ENCODE results near the gene BDH2. TPM values are rescaled to one million over a fixed set of nuclear protein-coding genes. Genes with fewer than 3 reads are reported as not detected.
A peak's percentile ranks its signal among the peaks of the same experiment; 100 is the strongest.

BDH2 gene
- total and polyA plus RNA-seq, 2 donors: 61.6 to 78.8 TPM

- peak overlapping the region; percentile 53 for H3K27ac ChIP-seq (ENCODE audit: low read depth)
- 7% methylated on average over 4 of the region's 4 CpGs for WGBS
- no peaks in the 10 kb centered on the region for H3K36me3 ChIP-seq (ENCODE audit: insufficient read depth)
- H3K4me3 ChIP-seq (ENCODE audit: low read depth, low read length): peak overlapping the region; percentile 33
- no peak for DNase-seq (ENCODE audit: extremely low spot score)
- no peaks in the 10 kb centered on the region for H3K4me1 ChIP-seq (ENCODE audit: insufficient read depth)
These were observed 736 bp downstream of the BDH2 start for GRCh38 chr4:103098756-103099440.

GRCh38 chr4:103098341-103098740, 1.3 kb downstream of the BDH2 start:
- Histone ChIP-seq H3K4me1 (ENCODE audit: insufficient read depth) (no peaks in the 10 kb centered on the region), H3K4me3 (ENCODE audit: low read depth, low read length) (peak overlapping the region; percentile 1), H3K36me3 (ENCODE audit: insufficient read depth) (no peaks in the 10 kb centered on the region), H3K27ac (ENCODE audit: low read depth) (no peak overlapping the region)
- WGBS: 41% methylated on average over 10 of the region's 10 CpGs
- no peak for DNase-seq (ENCODE audit: extremely low spot score)

GRCh38 chr4:103097112-103097511, 2.5 kb downstream of the BDH2 start:
- no peak overlapping the region for H3K4me3 ChIP-seq (ENCODE audit: low read depth, low read length)
- no peaks in the 10 kb centered on the region for H3K36me3 ChIP-seq (ENCODE audit: insufficient read depth)
- no peak for DNase-seq (ENCODE audit: extremely low spot score)
- no peaks in the 10 kb centered on the region for H3K4me1 ChIP-seq (ENCODE audit: insufficient read depth)
- H3K27ac ChIP-seq (ENCODE audit: low read depth): no peak overlapping the region
- 87% methylated on average over 2 of the region's 2 CpGs for WGBS

GRCh38 chr4:103095080-103095479, 4.6 kb downstream of the BDH2 start:
- 81% methylated on average over 3 of the region's 3 CpGs for WGBS
- Histone ChIP-seq H3K36me3 (ENCODE audit: insufficient read depth) (no peaks in the 10 kb centered on the region), H3K27ac (ENCODE audit: low read depth) (no peak overlapping the region), H3K4me3 (ENCODE audit: low read depth, low read length) (no peak overlapping the region), H3K4me1 (ENCODE audit: insufficient read depth) (no peaks in the 10 kb centered on the region)
- DNase-seq (ENCODE audit: extremely low spot score): no peak

GRCh38 chr4:103092245-103092644, 7.4 kb downstream of the BDH2 start:
- no peak overlapping the region for H3K4me3 ChIP-seq (ENCODE audit: low read depth, low read length)
- peaks cover 2% of the 10 kb centered on the region for H3K36me3 ChIP-seq (ENCODE audit: insufficient read depth)
- DNase-seq (ENCODE audit: extremely low spot score): no peak
- no peak overlapping the region for H3K27ac ChIP-seq (ENCODE audit: low read depth)
- H3K4me1 ChIP-seq (ENCODE audit: insufficient read depth): no peaks in the 10 kb centered on the region

- H3K4me1 ChIP-seq (ENCODE audit: insufficient read depth): no peaks in the 10 kb centered on the region
- WGBS: 61% methylated on average over 3 of the region's 3 CpGs
- peak; percentile 10 for DNase-seq (ENCODE audit: extremely low spot score)
- H3K27ac ChIP-seq (ENCODE audit: low read depth): no peak overlapping the region
- no peak overlapping the region for H3K4me3 ChIP-seq (ENCODE audit: low read depth, low read length)
- peaks cover 2% of the 10 kb centered on the region for H3K36me3 ChIP-seq (ENCODE audit: insufficient read depth)
These were observed 7.9 kb downstream of the BDH2 start for GRCh38 chr4:103091601-103092223.

- Histone ChIP-seq H3K4me3 (ENCODE audit: low read depth, low read length) (no peak overlapping the region), H3K27ac (ENCODE audit: low read depth) (no peak overlapping the region), H3K36me3 (ENCODE audit: insufficient read depth) (peaks cover 2% of the 10 kb centered on the region), H3K4me1 (ENCODE audit: insufficient read depth) (no peaks in the 10 kb centered on the region)
- 88% methylated on average over 2 of the region's 2 CpGs for WGBS
- DNase-seq (ENCODE audit: extremely low spot score): no peak
These were observed 10.2 kb downstream of the BDH2 start for GRCh38 chr4:103089481-103089880.

GRCh38 chr4:103086551-103086950, 13.1 kb downstream of the BDH2 start:
- no peak overlapping the region for H3K4me3 ChIP-seq (ENCODE audit: low read depth, low read length)
- no peak for DNase-seq (ENCODE audit: extremely low spot score)
- no peak overlapping the region for H3K27ac ChIP-seq (ENCODE audit: low read depth)
- H3K36me3 ChIP-seq (ENCODE audit: insufficient read depth): peaks cover 2% of the 10 kb centered on the region
- WGBS: 82% methylated on average over 1 of the region's 1 CpG
- H3K4me1 ChIP-seq (ENCODE audit: insufficient read depth): no peaks in the 10 kb centered on the region

- 92% methylated on average over 2 of the region's 2 CpGs for WGBS
- Histone ChIP-seq H3K4me1 (ENCODE audit: insufficient read depth) (no peaks in the 10 kb centered on the region), H3K27ac (ENCODE audit: low read depth) (no peak overlapping the region), H3K4me3 (ENCODE audit: low read depth, low read length) (no peak overlapping the region), H3K36me3 (ENCODE audit: insufficient read depth) (peaks cover 5% of the 10 kb centered on the region)
- DNase-seq (ENCODE audit: extremely low spot score): no peak
These were observed 14.0 kb downstream of the BDH2 start for GRCh38 chr4:103085555-103086196.

- Histone ChIP-seq H3K36me3 (ENCODE audit: insufficient read depth) (peaks cover 3% of the 10 kb centered on the region), H3K4me3 (ENCODE audit: low read depth, low read length) (no peak overlapping the region), H3K27ac (ENCODE audit: low read depth) (no peak overlapping the region), H3K4me1 (ENCODE audit: insufficient read depth) (no peaks in the 10 kb centered on the region)
- 97% methylated on average over 1 of the region's 1 CpG for WGBS
- no peak for DNase-seq (ENCODE audit: extremely low spot score)
These were observed 20.0 kb downstream of the BDH2 start for GRCh38 chr4:103079621-103080020.

GRCh38 chr4:103076747-103077347, 22.8 kb downstream of the BDH2 start, which contains the start of gene SLC9B2:
TSS of gene SLC9B2 (minus strand) at chr4:103076761. CDS start at chr4:103067550, 9,211 bp downstream.
- H3K27ac ChIP-seq (ENCODE audit: low read depth): peak within 1 kb of the TSS; percentile 88
- WGBS: 19% methylated on average over 21 of the region's 21 CpGs
- H3K4me1 ChIP-seq (ENCODE audit: insufficient read depth): peaks cover 1% of the 10 kb centered on the region
- peak within 1 kb of the TSS; percentile 85 for H3K4me3 ChIP-seq (ENCODE audit: low read depth, low read length)
- peaks cover 3% of the 10 kb centered on the region for H3K36me3 ChIP-seq (ENCODE audit: insufficient read depth)
- DNase-seq (ENCODE audit: extremely low spot score): no peak

GRCh38 chr4:103075894-103076746, 23.5 kb downstream of the BDH2 start:
- peak; percentile 6 for DNase-seq (ENCODE audit: extremely low spot score)
- H3K27ac ChIP-seq (ENCODE audit: low read depth): peak overlapping the region; percentile 88

GRCh38 chr4:103075435-103075893, 24.2 kb downstream of the BDH2 start:
- no peaks in the 10 kb centered on the region for H3K36me3 ChIP-seq (ENCODE audit: insufficient read depth)
- peak overlapping the region; percentile 85 for H3K4me3 ChIP-seq (ENCODE audit: low read depth, low read length)
- no peak overlapping the region for H3K27ac ChIP-seq (ENCODE audit: low read depth)
- DNase-seq (ENCODE audit: extremely low spot score): no peak
- H3K4me1 ChIP-seq (ENCODE audit: insufficient read depth): peaks cover 1% of the 10 kb centered on the region
- WGBS: 19% methylated on average over 4 of the region's 4 CpGs

More at GRCh38 chr4:103075894-103076746, 23.5 kb downstream of the BDH2 start:
- under 1% methylated on average over 82 of the region's 82 CpGs for WGBS
- Histone ChIP-seq H3K36me3 (ENCODE audit: insufficient read depth) (no peaks in the 10 kb centered on the region), H3K4me3 (ENCODE audit: low read depth, low read length) (peak overlapping the region; percentile 85), H3K4me1 (ENCODE audit: insufficient read depth) (peaks cover 1% of the 10 kb centered on the region)
